Esophagus muscularis mucosa (tissue), 4 donors: ENCODE results near the gene GNLY. TPM values are rescaled to one million over a fixed set of nuclear protein-coding genes. Genes with fewer than 3 reads are reported as not detected.
A peak's percentile ranks its signal among the peaks of the same experiment; 100 is the strongest.

Experiments used
- DNase-seq: peaks from one replicate; pipeline ENCODE4 v3.0.0-alpha.2; 2017; ENCODE audit errors: extremely low spot score
- H3K27ac ChIP-seq, 4 donors: fragments of 200-600 bp; sonication (generic); replicated peaks in 1 of 4; 1 replicate in 3 of 4; 2 replicates in 1 of 4; pipeline ENCODE4 v1.5.1; 2016 to 2019; ENCODE audit warnings: mild to moderate bottlenecking in 1 of 4
- H3K27me3 ChIP-seq, 4 donors: fragments of 200-600 bp; sonication (generic); one replicate each; pipeline versions ENCODE4 v1.5.1 to v1.6.0; 2016 to 2019
- H3K36me3 ChIP-seq, 4 donors: fragments of 200-600 bp; sonication (generic); one replicate each; pipeline ENCODE4 v1.5.1; 2016 to 2019
- H3K4me1 ChIP-seq, 4 donors: fragments of 200-600 bp; sonication (generic); one replicate each; pipeline ENCODE4 v1.5.1; 2016 to 2019
- H3K4me3 ChIP-seq, 4 donors: fragments of 200-600 bp; sonication (generic); 1 replicate in 2 of 4; 2 replicates in 2 of 4; pipeline ENCODE4 v1.5.1; 2016 to 2019; ENCODE audit warnings: mild to moderate bottlenecking in 4 of 4, moderate library complexity in 1 of 4
- H3K9me3 ChIP-seq, 4 donors: fragments of 200-600 bp; sonication (generic); 1 replicate in 3 of 4; 2 replicates in 1 of 4; pipeline ENCODE4 v1.5.1; 2016 to 2019
- CTCF ChIP-seq, 3 experiments: fragments of 200-600 bp in 2 of 3; fragments of 450-650 bp in 1 of 3; sonication (generic) in 2 of 3; IDR thresholded peaks; one replicate each; pipeline ENCODE4 v1.5.1; 2017 to 2019; ENCODE audit warnings: antibody characterized with exemption in 3 of 3, mild to moderate bottlenecking in 2 of 3, moderate library complexity in 1 of 3
- EP300 ChIP-seq: sonication (generic); formaldehyde crosslinking; IDR thresholded peaks from one replicate; pipeline ENCODE4 v1.6.1; 2017; ENCODE audit warnings: antibody characterized with exemption
- POLR2A ChIP-seq: fragments of 450-650 bp; IDR thresholded peaks from one replicate; pipeline ENCODE4 v1.6.1; 2017; ENCODE audit warnings: antibody characterized with exemption, moderate library complexity, mild to moderate bottlenecking, low read depth
- POLR2AphosphoS5 ChIP-seq, 2 donors: sonication (generic); formaldehyde crosslinking; IDR thresholded peaks; one replicate each; pipeline ENCODE4 v1.6.1; 2017; ENCODE audit warnings: antibody characterized with exemption in 2 of 2
- WGBS: methylation state at CpG from one replicate; pipeline ENCODE4 v1.1.5; 2018; 5-methylcytosine and 5-hydroxymethylcytosine counted together
- intact Hi-C: fragments of 100-400 bp; cut with DNase I; formaldehyde crosslinking; loops from one replicate; pipeline ENCODE4 v1.15.1; 2023
- total RNA-seq, 4 donors: library from RNA; depleted of rRNA; stranded (reverse); fragments of >200 nt; gene quantifications; one replicate each; pipeline versions ENCODE4 v1.1.0 to v1.2.1, GENCODE V29; 2016

Gene GNLY
- total RNA-seq, 4 donors from 2014 or later, result 0.84 to 3.5 (median 2.0) TPM

- Histone ChIP-seq H3K27me3 (no peaks in the 10 kb centered on the region), H3K4me3 (no peak overlapping the region), H3K9me3 (no peaks in the 10 kb centered on the region), H3K27ac (peak overlapping the region; percentile 28 to 67 (median 60)), H3K36me3 (peaks cover 0 to 38% (median 15%) of the 10 kb centered on the region in 4 donors), H3K4me1 (peaks cover 21 to 31% (median 26%) of the 10 kb centered on the region in 4 donors)
- TF ChIP-seq POLR2A (no peak), CTCF (IDR thresholded peaks at IDR 0.05) (no peak), POLR2AphosphoS5 (IDR thresholded peaks at IDR 0.05) (no peak)
- 83% methylated on average over 7 of the region's 7 CpGs for whole genome bisulfite sequencing
- DNase-seq, result no peak
- intact Hi-C loops, result no loop called here
These were observed 33.4 kb upstream of the GNLY start for GRCh38 chr2:85660725-85661124.

- no peaks in the 10 kb centered on the region for H3K27me3 ChIP-seq
- H3K36me3 ChIP-seq, result peaks cover 0 to 33% (median 11%) of the 10 kb centered on the region in 4 donors
- DNase-seq, result no peak
- H3K4me1 ChIP-seq, result peaks cover 21 to 31% (median 26%) of the 10 kb centered on the region in 4 donors
- H3K4me3 ChIP-seq, result no peak overlapping the region
- no peaks in the 10 kb centered on the region for H3K9me3 ChIP-seq
- 82% methylated on average over 8 of the region's 14 CpGs for WGBS
- peak overlapping the region; percentile 59 to 67 (median 62) for H3K27ac ChIP-seq
- no peak for TF ChIP-seq EP300
- TF ChIP-seq POLR2A, result no peak
- TF ChIP-seq POLR2AphosphoS5 (IDR thresholded peaks at IDR 0.05), result no peak
- no peak for TF ChIP-seq CTCF (IDR thresholded peaks at IDR 0.05)
- intact Hi-C loops, result no loop called here
These were observed 32.9 kb upstream of the GNLY start for GRCh38 chr2:85661139-85661858.

GRCh38 chr2:85662899-85663593 lies 31.1 kb upstream of the GNLY start:
- Histone ChIP-seq H3K4me1 (peaks cover 21 to 31% (median 26%) of the 10 kb centered on the region in 4 donors), H3K36me3 (peaks cover 0 to 15% (median 3%) of the 10 kb centered on the region in 4 donors), H3K27ac (peak overlapping the region in 2 of 4 donors; percentile 44 to 48), H3K4me3 (no peak overlapping the region), H3K27me3 (no peaks in the 10 kb centered on the region), H3K9me3 (no peaks in the 10 kb centered on the region)
- DNase-seq, result no peak
- intact Hi-C loops, result no loop called here
- WGBS, result 85% methylated on average over 10 of the region's 10 CpGs
- TF ChIP-seq POLR2A (no peak), CTCF (IDR thresholded peaks at IDR 0.05) (no peak), EP300 (no peak), POLR2AphosphoS5 (IDR thresholded peaks at IDR 0.05) (peak in 1 of 2 donors; percentile 31)

- intact Hi-C loops, result no loop called here
- no peak for DNase-seq
These were observed 30.3 kb upstream of the GNLY start for GRCh38 chr2:85663594-85664565.

More at GRCh38 chr2:85663594-85664565, 30.3 kb upstream of the GNLY start:
- Histone ChIP-seq H3K27me3 (no peaks in the 10 kb centered on the region), H3K4me3 (no peak overlapping the region), H3K9me3 (no peaks in the 10 kb centered on the region), H3K36me3 (peaks cover 0 to 7% (median under 1%) of the 10 kb centered on the region in 4 donors), H3K27ac (peak overlapping the region in 1 of 4 donors; percentile 48), H3K4me1 (peaks cover 21 to 31% (median 26%) of the 10 kb centered on the region in 4 donors)
- TF ChIP-seq EP300, result no peak
- no peak for TF ChIP-seq POLR2AphosphoS5 (IDR thresholded peaks at IDR 0.05)
- no peak for TF ChIP-seq POLR2A
- no peak for TF ChIP-seq CTCF (IDR thresholded peaks at IDR 0.05)
- 95% methylated on average over 23 of the region's 23 CpGs for WGBS
